GM10847 (cell line): ENCODE results near the gene C3.

ENCODE experiments used
- POLR2A ChIP-seq: IDR thresholded peaks from 2 replicates; pipeline ENCODE4 v1.6.1; 2011; ENCODE audit not compliant: insufficient read length; ENCODE audit errors: extremely low read depth

C3 gene

DNA sequence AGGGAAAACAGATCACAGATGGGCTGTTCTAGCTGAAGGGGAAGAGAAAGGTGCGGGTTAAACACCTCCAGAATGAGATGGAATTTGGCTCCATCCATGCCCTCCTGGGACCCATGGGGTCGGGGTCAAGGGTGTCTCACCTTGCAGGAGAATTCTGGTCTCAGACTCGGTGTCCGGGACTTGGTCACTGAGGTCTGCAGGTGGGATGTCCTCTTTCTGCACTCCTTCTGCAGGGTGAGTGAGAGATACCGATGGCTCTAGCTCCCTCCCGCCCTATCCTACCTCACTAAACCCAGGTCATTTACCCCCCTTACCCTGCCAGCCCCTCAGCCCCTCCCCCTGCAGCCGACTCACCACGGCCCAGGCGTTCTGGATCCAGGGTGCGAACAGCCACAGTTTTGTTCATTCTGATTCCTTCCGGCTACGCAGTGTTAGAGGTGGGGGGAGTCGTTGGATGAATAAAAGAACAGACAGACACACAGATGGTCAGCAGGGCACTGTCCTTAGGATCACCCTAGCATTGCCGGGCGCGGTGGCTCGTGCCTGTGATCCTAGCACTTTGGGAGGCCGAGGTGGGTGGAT is 24.1 kb downstream of the C3 start:
- no peak for TF ChIP-seq POLR2A

DNA sequence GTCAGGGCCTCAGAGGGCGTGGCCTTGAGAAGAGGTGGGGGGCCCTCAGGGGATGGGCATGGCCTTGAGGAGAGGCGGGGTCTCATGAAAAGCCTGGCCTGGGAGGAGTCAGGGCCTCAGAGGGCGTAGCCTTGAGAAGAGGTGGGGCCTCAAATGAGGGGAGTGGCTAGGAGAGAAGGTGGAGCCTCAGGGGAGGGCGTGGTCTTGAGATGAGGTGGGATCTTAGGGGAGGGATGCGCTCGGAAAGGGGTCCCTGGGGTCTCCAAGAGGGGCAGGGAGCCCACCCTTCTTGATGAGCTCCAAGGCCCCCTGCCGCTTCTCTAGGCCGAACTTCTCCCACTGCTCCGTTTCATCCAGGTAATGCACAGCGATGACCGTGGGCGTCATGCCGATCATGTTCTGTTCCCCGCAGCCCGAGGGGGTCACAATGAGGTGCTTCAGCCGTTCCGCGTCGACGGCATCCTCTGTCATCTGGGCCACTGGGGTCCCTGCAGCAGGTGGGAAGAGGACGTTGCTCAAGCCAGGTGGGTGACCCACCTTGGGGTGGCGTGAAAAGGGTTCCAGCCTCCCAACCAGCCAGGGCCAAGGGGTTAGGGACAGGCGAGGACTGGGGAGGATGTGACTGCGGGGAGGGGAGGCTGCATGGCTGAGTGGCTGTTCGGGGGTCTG is 26.2 kb downstream of the C3 start:
- TF ChIP-seq POLR2A, result no peak

DNA sequence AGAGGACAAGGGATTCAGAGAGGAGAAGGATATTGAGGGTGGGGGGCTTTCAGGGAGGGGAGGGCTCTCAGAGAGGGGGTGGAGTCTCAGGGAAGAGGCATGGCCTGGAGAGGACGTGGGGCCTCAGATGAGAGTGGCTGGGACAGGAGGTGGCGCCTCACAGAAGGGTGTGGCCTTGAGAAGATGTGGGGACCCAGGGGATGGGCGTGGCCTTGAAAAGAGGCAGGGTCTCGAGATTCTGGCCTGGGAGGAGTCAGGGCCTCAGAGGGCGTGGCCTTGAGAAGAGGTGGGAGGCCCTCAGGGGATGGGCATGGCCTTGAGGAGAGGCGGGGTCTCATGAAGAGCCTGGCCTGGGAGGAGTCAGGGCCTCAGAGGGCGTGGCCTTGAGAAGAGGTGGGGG is 26.8 kb downstream of the C3 start:
- no peak for TF ChIP-seq POLR2A

DNA sequence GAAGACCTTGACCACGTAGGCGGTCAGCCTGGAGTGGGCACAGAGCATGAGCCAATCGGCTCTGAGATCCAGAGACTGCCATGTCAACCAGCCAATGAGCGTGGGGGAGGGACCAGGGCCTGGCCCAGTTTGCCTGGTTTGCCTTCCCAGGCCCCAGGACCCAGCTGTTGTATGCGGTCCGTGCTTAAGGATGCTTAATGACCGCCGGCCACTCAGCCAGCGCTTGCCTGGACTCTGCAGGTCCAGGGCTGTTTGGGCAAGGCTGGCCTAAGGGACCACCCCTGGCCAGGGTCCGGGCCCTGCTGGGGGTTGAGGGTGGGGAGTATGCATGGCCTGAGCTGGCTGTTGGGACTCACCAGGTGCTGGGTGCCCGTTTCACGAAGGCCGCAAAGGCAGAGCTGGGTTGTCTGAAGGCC is 27.4 kb downstream of the C3 start:
- no peak for TF ChIP-seq POLR2A

DNA sequence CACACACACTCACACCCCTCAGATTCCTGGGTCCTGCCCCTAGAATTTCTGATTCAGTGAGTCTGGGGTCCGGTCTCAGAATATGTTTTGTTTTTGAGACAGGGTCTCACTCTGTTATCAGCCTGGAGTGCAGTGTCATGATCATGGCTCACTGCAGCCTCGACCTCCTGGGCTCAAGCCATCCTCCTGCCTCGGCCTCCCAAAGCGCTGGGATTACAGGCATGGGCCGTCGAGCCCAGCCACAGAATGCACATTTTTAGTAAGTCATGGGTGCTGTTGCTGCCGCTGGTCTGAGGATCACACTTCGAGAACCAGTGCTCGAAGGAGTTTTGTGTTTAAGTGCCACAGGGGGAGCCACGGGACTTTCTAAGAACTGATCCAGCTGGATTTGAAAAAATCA is 28.4 kb downstream of the C3 start:
- TF ChIP-seq POLR2A, result no peak

DNA sequence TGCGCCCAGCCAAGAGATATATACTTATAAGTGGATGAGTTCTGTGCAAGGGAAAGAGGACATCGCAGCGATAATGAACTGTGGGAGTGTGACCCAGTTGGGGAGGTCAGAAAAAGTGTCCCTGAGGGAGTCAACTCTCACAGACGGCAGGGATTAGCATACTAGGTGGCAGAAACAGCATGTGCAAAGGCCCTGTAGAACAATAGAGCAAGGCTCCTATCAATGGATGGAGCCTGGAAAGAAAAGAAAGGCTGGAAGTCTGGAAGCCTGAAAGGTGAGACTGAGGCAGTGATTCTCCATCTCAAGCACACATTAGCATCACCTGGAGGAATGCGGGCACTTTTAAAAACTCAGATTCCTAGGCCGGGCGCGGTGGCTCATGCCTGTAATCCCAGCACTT is 29.1 kb downstream of the C3 start:
- TF ChIP-seq POLR2A, result no peak

DNA sequence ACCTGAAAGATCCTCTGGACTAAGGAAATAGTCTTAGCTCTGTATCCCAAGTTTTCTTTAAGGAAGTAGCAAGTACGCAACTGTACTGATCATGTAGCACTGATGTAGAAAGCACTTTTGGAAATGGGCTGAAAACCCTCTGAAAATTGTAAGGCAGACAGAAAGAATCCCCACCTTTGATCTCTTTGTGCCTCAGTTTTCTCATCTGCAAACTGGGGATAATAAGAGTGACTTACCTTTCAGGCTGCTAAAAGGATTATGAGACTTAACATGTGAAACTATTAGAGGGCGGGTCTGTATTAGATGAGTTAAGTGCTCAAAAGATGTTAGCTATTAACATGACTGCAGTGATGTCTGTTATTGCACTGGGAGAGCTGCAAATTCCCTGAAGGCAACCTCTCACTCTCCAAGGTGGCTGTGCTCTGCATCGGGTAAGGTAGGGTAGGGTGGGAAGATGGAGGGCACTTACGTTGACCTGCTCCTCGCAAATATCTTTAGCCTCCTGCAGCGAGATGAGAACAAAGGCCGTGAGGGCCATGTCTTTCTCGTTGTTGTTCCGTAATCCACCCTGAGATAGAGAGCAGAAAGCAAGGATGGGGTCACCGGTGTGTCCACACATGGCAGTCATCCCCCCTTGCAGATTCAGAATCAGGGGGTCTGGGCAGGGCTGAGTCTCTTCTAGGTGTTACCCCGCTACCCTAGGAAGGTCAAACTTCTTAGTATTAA is 30.1 kb downstream of the C3 start:
- no peak for TF ChIP-seq POLR2A

DNA sequence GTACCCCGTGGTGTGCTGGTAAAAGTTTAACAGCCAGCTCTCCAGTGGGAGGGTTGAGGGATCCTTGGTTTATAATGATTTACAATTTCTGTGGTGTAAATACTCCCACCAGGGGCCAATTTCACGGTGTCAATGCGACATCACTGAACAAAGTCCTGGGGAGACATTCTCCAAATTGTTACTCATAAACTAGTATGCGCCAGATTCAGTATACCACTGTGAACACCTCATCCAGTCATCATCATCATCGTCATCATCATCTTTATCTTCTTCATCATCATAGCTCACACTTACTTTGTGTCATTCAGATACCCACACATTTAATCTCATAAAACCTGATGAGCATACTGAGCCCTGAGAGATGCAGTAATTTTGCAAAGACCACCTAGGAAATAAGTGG is 33.3 kb downstream of the C3 start:
- TF ChIP-seq POLR2A, result no peak

DNA sequence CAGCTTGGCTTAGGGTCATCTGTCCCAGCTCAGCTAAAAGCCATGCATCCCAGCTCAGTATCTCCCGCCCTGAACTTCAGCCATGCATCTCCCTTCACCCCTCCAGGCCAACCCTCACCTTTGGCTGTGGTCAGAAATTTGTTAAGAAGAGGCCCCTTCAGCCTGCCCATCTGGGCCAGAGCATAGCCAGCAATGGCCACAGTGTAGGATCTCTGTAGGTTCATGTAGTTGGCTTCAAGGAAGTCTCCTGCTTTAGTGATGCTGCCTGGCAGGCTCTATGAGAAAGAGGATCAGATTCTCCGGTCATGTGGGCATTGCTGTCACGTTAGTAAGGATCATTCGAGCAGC is 33.8 kb downstream of the C3 start:
- TF ChIP-seq POLR2A, result no peak

DNA sequence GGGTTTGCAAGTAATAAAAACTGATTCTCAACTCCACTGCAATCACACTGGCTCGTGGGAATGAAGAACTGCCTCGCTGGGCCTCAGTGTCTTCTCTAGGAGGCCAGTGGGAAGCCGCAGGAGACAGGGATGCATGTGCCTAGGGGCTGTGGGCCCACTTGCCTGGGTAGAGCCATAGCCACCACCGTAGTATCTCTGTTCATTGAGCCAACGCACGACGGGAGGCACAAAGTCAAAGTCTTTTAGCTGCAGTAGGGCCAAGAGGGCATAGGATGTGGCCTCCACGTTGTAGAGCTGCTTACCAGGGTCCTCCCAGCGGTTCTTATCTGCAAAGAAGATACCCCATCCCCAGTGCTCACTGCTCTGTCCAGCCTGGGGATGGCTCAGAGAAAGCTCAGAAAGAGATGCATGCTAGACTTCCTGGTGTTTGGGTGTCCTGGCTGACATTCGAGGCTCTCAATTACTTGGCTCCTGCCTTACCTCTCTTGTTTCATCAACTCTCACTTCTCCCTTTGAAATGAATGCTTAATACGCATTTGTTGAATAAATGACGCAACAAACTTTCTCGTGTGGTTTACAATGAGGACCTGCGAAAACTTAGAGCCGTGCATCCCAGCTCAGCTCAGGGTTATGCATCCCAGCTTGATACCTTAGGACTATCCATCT is 34.4 kb downstream of the C3 start:
- TF ChIP-seq POLR2A, result no peak

DNA sequence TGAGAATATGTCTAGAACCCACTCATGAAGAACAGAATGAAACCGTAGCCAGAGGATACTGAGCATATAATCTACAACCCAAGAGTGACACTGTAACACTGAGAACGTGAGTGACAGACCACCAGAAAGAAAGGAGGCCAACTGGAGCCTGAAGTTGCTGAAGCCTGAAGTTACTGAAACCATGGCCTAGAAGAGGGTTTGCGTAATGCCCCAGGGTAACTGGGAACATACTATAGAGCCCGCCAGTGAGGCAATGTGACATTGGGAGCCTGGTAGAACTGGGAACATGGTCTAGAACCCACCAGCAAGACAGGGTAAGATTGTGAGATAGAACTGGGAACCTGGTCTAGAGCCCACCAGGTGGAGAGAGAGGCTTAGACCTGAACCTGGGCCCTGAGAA is 35.0 kb downstream of the C3 start:
- no peak for TF ChIP-seq POLR2A

DNA sequence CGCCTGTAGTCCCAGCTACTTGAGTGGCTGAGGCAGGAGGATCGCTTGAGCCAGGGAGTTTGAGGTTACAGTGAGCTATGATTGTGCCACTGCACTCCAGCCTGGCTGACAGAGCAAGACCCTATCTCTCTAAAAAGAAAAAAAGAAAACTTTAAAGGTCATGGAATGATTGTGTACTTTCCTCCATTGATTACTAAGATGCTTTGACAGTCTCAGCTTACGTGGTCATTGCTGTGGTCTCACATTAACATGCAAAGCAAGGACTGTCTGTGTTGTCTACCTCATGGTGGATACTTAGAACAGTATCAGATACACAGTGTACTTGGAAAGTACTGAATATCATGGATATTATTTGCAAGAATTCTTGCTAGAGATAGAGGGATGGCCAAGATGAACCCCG is 36.5 kb downstream of the C3 start:
- no peak for TF ChIP-seq POLR2A

DNA sequence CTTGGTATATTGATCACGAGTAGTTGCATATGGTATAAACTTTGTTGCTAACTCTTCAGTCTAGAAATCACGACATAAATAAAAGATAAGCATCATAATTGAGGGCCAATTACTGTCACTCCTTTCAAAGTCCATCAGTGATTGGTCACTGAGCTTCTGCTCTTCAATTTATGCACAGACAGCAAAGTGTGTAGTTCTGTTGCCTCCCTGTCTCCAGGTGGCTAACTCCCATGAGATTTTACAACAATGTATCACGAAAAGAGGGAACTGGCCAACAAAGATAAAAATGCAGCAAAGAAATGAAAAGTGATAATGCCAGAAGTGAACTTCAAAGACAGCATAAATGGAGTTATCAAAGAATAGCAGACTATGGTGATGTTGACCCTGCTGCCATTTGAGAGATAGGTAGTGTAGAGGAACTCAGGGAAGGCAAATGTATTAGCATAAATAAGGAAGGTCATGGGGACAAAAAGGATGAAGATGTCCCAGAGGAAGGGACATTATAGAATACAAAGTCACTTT is 37.8 kb downstream of the C3 start:
- no peak for TF ChIP-seq POLR2A

DNA sequence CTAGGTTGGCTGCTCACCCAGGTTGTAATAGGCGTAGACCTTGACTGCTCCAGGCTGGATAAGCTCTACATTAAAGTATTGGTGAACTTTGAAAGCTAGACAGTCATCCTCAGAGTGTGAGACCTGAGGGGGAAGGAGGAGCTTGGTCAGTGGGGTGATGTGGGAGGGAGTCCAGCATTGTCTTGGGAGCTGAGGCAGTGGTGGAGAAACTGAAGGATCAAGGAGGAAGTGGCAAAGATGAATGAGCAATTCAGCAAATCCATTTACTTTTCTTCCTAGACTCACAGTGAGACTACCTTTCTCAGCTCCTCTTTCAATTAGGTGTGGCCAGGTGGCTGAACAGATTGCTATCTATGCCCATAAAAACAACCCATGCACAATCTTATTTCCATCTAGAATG is 40.3 kb downstream of the C3 start:
- no peak for TF ChIP-seq POLR2A

DNA sequence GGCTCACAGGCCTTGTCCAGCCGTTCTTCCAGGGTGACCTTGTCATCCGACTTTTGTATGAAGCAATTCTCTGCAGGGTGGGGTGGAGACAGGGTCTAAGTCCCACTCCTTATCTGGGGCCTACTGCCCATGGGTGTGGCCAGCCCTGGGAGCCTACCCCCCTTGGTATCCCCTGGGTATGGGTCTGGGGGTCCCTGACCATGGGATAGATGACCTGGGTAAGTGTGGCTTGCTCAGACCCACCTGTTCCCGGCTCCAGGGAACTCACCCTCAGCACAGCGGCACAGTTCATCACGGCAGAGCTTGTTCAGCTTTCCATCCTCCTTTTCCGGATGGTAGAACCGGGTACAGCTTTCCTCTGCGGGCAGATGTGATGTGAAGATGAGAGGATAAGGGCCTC is 41.3 kb downstream of the C3 start:
- TF ChIP-seq POLR2A, result no peak

DNA sequence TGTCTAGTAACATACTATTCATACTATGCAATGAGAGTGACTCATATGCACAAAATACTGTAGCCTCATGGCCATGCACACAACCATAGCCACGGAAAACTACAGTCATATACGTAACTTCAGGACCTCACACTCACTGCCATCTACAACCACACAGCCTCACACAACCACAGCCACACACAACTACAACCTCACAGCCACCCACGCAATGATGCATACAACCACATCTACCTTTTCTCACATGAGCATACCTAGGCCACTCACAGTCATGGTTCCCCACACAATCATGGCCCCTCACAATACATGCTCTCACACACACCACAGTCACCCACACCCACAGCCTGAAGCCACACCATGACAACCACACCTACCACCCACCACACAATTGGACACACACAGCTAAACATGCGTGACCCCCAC is 41.8 kb downstream of the C3 start:
- TF ChIP-seq POLR2A, result no peak
